ENCODE results near the gene RNF207.

Gene RNF207, protein sequence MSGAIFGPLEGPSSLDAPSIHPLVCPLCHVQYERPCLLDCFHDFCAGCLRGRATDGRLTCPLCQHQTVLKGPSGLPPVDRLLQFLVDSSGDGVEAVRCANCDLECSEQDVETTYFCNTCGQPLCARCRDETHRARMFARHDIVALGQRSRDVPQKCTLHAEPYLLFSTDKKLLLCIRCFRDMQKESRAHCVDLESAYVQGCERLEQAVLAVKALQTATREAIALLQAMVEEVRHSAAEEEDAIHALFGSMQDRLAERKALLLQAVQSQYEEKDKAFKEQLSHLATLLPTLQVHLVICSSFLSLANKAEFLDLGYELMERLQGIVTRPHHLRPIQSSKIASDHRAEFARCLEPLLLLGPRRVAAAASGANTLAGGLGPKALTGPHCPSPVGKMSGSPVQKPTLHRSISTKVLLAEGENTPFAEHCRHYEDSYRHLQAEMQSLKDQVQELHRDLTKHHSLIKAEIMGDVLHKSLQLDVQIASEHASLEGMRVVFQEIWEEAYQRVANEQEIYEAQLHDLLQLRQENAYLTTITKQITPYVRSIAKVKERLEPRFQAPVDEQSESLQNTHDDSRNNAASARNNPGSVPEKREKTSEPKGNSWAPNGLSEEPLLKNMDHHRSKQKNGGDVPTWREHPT

GRCh38 chr1:6205849-6206519, at the start of gene RNF207:
Gene RNF207 (plus strand): TSS chr1:6206119. CDS start chr1:6206536, 417 bp downstream.
- DNase-seq = no peak

GRCh38 chr1:6157132-6157527, 48.8 kb upstream of the RNF207 start:
- DNase-seq = no peak

DNA sequence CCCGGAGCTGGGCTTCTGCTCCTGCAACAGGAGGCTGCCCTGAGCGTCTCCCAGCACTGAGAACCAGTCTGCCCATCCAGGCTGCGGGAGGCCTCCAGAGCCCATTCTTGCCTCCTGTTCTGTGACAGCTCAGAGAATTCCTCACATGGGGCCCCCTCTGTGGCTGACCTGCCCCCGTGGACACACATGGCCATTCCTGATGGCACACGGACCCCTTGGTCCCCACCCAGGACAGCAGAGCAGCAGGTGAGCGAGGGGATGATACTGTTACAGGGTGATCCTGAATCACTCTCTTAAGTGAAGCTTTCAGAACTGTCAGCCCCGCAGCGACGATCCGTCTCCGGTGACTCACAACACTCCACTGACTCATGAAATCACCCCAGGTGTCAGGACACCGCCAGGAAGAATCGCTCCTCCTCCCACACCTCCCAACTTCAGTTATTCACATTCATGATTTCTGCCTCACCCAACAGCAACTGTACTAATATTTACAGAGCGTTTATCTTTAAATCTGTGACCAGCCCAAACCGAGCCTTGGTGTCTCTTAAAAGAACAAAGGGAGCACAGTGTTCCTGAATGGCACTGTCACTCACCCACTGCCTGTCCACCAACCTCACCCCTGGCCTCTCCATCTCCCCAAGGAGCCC, 48.3 kb upstream of the RNF207 start:
- peak; percentile 19 for DNase-seq

DNA sequence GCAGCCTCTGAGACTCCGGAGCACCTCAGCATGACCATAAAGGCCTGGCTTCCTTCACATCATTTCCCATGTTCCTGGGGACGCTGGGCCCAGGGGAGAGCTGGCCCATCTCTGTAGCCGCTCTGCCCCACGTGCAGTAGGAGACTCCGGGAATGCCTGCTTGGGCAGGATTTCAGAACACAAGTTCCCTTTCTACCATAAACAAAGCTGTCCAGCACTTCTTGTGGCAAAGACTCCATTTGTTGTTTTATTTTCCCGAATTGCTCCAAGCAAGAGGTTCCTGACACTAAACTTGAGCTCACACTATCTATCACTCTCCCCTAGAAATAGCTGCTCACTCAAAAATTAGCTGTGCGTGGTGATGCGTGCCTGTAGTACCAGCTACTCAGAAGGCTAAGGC, 47.7 kb upstream of the RNF207 start:
- no peak for DNase-seq

DNA sequence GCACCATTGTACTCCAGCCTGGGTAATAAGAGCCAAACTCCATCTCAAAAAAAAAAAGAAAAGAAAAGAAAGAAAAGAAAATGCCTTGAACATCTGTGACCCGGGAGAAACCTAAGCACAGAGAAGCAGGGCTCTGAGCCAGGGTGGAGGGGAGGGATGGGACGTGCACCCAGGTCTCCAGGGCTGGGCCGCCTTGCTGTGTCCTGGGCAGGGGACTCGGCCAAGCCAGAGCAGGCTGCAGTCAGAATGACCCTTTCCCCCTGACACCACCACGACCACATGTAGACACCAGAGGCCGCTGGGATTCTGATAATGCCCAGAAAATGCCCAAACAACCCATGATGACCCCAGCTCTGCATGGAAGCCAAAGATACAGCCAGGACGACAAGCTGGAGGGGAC, 43.6 kb upstream of the RNF207 start:
- DNase-seq = no peak

DNA sequence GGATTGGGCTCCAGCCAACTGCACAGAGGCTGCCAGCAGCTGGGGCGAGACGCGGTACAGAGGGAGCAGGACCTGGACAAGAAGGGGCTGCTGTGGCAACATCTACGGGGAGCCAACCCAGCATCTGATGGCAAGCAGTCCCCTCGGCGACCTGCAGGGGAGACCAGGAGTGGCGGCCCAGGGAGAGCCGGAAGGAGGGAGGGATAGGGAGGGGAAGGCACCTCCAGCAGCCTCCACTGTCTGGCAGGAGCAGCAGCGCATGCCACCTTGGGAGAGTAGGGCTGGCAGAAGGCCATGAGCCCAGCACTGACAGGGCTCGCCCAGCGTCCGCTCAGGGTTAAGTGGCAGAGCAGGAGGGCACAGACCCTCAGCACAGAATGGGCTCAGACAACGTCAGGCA, 43.1 kb upstream of the RNF207 start:
- no peak for DNase-seq

- DNase-seq = no peak
Observed at GRCh38 chr1:6163191-6163972, 42.5 kb upstream of the RNF207 start.

DNA sequence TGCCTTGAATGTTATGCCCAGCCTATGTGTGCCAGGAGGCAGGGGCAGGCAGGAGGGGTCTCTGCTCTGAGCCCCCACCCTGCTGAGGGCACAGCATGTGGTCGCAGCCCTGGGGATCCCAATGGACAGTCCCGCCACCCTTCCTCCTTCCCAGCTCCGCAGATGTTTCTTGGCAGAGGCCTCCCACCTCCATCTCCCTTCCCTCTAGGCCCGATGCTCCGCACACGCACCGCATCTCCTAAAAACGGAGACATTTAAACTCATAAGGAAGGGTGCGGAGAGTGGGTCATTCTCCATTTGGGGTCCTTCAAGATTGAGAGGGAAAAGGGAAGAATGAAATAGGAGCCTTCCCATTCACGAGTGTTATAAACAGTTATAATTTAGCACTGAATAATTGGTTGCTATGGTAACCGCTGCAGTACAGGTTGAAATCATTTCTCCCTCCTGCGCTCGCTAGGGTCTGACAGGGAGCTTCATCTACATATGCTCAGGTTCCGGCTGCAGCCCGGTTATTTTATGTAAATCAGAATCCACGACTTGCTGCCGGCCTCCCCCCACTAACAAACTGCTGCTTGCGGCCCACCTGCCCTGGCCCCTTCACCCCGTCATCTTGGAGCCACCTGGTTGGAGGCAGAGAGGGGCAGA, 41.8 kb upstream of the RNF207 start:
- DNase-seq = no peak

GRCh38 chr1:6165027-6165426, 40.9 kb upstream of the RNF207 start:
- no peak for DNase-seq

DNA sequence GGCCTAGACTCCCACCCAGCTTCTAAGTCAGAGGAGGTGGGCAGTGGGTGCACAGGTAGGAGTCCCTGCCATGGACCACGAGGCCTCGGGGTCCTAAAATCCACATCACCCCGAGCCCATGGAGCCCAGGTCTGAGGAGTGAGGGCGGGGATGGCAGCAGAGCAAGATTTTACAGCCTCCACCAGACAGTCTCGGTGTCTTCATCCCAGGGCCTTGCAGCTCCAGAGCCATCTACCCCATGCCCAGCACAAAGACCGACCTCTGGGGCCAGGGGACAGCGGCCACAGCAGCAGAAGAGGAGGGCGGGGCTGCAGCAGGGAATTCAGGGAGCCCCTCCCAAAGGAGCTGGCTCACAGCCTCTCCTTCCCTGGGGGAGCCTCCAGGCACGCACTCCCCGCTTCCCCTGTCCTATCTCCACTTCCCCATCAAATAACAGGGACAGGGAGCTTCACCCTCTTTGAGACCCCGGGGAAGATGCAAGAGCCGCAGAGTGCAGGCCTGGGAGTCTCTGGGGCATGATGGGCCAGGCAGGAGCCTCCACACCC, 40.4 kb upstream of the RNF207 start:
- DNase-seq = no peak

- no peak for DNase-seq
Observed at GRCh38 chr1:6166221-6166620, 39.7 kb upstream of the RNF207 start.

- DNase-seq = no peak
Observed at GRCh38 chr1:6166655-6167390, 39.1 kb upstream of the RNF207 start.

- no peak for DNase-seq
Observed at GRCh38 chr1:6167391-6168303, 38.3 kb upstream of the RNF207 start.

GRCh38 chr1:6168947-6169586, 36.9 kb upstream of the RNF207 start:
- DNase-seq = no peak

DNA sequence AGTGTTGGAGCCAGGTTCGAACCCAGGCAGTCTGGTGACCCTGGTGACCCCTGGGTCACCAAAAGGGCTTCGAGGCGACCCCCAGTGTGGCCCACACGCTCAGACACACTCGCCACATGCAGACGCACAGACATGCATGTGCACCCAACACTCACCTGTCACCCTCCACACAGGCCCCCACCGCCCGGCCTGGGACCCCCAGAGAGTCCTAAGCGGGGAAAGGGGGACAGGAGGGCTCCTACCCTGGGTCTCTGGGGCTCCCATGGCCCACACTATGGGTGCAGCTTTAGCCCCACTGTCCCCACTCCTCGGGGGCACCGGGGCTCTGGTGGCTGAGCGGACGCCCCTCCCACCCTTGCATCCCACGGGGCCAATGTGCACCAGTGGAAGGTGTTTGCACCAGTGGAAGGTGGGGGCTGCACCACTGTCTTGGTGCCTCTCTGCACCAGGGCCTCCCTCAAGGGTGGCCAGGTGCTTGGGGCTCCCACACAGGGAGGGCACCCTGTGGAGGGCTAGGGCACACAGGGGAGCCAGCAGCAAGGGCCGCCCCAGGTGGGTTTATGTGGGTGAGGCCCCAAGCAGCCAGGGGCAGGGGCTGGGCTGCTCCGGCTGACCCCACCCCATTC, 35.7 kb upstream of the RNF207 start:
- no peak for DNase-seq

DNA sequence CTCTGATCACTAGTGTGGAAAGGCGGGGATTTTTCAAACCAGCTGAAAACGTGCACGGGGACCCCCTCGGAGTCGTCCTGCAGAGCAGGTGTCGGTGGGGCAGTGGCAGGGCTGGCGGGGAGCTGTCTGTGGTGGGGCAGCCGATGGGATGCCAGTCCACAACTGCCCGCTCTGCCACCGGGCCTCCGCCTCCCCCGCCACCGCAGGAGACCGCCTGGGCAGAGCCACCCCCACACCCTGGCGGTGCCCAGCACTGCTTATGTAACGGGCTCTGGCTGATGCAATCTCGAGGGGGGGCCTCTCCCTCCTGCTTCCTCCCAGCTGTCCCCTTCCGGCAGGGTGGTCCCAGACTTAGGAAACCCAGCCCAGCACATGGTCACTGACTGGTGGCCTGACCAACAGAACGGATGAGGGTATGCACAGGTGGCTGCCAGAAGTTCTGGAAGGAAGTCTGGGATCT, 35.1 kb upstream of the RNF207 start:
- no peak for DNase-seq

- peak; percentile 0 for DNase-seq
Observed at GRCh38 chr1:6171548-6172124, 34.3 kb upstream of the RNF207 start.

DNA sequence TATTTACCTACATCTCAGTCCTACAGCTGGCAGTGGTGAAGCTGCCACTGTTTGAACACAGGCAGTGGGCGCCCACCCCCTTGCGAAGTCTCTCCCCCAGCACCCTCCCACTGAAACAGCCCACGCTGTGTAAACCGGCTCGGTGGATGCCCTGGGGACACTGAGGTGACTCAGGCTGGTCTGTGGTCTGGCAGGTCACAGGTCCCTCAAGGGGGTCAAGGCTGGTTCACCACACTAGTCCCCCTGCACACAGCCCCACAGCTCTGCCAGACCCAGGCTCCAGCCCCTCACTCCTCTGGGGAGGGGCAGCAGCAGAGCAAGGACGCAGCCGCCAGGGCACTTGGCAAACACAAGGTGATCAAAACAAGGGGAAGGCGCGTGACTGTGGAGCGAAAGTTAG, 33.4 kb upstream of the RNF207 start:
- DNase-seq = no peak

Measured in NCI-H2227 treated with DMSO at 0.1 percent for 48 hours (cell line).